ENCODE results near the gene BDNF. TPM values are rescaled to one million over a fixed set of nuclear protein-coding genes. Genes with fewer than 3 reads are reported as not detected.

Gene BDNF
- total RNA-seq, 1 experiment from 2014 or later, result 5.4 TPM

DNA sequence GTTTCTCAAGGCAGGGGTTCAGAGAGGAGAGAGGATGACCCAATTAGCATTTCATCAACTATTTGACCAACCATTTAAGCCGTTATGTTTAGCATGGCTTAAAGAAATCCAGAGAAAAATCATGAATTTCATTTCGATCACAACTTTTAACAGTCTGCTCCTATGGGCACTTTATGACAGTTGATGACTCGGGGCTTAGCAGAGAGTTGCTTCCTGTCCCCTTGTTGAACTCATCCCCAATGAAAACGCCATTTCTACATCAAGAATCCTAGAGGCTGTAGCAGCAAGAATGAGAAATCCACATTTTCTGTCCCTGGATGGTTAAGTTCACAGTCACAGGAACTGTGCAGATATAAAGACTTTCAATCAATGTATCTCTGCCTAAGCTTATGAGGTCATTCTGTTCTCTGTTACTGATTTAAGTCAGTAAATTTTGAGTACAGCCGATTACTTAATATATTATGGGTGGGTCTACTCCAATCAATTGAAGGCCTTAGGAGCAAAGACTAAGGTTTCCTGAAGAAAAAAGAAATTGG lies 81.1 kb downstream of the BDNF start:
- no peaks in the 10 kb centered on the region for H3F3A ChIP-seq (ENCODE audit: insufficient read depth, low read depth)
- CTCF ChIA-PET, result no interaction called here
- H3K79me2 ChIP-seq (ENCODE audit: low read depth), result no peaks in the 10 kb centered on the region
- 0 out of 2 replicates have a peak, but pooled peaks cover 4% of the 10 kb centered on the region for H3K27me3 ChIP-seq (ENCODE audit: insufficient read depth, low read depth)
- BruUV-seq (replicated peaks), result no TSS peak
- no peaks in the 10 kb centered on the region for H4K20me1 ChIP-seq (ENCODE audit: insufficient read depth)
- no peak overlapping the region for H3K4me3 ChIP-seq
- TF ChIP-seq CTCF (conservative IDR thresholded peaks at IDR 0.05), result no peak
- no peak for TF ChIP-seq EZH2 (IDR thresholded peaks at IDR 0.05; ENCODE audit: low read depth)
- POLR2A ChIA-PET (ENCODE audit: unreplicated experiment), result no interaction called here
- no peaks in the 10 kb centered on the region for H3K36me3 ChIP-seq (ENCODE audit: low read depth)
- no peak overlapping the region for H2AFZ ChIP-seq
- DNase-seq, result no peak
- H3K27ac ChIP-seq, result no peak overlapping the region
- no peaks in the 10 kb centered on the region for H3K9me3 ChIP-seq (ENCODE audit: insufficient read depth, low read depth)
- intact Hi-C loops (cut with micrococcal nuclease; ENCODE audit: unreplicated experiment), result no loop called here
- H3K4me2 ChIP-seq, result no peak overlapping the region
- no peaks in the 10 kb centered on the region for H3K4me1 ChIP-seq (replicated peaks; ENCODE audit: insufficient read depth)
- H3K9me2 ChIP-seq (ENCODE audit: insufficient read depth), result no peaks in the 10 kb centered on the region

DNA sequence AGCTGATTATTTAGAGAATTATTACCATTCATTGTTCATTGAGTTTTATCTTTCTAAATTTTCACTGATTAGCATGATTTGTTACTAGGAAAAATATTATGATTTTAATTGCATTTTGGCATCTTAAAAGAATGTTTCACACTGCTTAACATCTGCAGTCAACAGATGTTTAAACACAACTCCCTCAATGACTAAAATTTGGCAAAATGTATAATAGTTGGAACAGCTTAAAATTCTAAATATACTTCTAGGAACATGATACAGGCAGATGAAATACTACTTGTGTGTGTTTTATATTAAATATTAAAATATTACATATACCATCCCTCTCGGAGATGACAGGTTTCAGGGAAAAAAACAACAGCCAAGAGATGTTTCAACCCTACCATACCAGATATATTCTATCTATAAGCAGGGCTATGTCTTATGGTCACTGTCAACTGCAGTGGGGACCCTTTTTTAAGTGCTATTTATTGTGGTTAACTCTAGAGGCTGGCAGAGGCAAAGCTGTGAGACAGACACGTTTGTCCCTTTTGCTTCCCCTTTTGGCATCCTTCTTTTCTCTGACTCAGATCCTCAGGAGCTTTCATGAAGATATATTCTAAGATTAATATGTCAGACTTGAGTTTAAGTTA lies 81.9 kb downstream of the BDNF start:
- POLR2A ChIA-PET (ENCODE audit: unreplicated experiment), result no interaction called here
- H2AFZ ChIP-seq, result no peak overlapping the region

GRCh38 chr11:27616711-27617110 lies 83.5 kb downstream of the BDNF start:
- no peak overlapping the region for H3K4me3 ChIP-seq
- H4K20me1 ChIP-seq (ENCODE audit: insufficient read depth), result no peaks in the 10 kb centered on the region
- H3F3A ChIP-seq (ENCODE audit: insufficient read depth, low read depth), result no peaks in the 10 kb centered on the region
- no peak overlapping the region for H3K27ac ChIP-seq
- H3K36me3 ChIP-seq (ENCODE audit: low read depth), result no peaks in the 10 kb centered on the region
- H3K4me1 ChIP-seq (replicated peaks; ENCODE audit: insufficient read depth), result no peaks in the 10 kb centered on the region
- H3K27me3 ChIP-seq (ENCODE audit: insufficient read depth, low read depth), result no peaks in the 10 kb centered on the region
- POLR2A ChIA-PET (ENCODE audit: unreplicated experiment), result no interaction called here
- intact Hi-C loops (cut with micrococcal nuclease; ENCODE audit: unreplicated experiment), result no loop called here
- no peaks in the 10 kb centered on the region for H3K9me2 ChIP-seq (ENCODE audit: insufficient read depth)
- DNase-seq, result no peak
- H3K79me2 ChIP-seq (ENCODE audit: low read depth), result no peaks in the 10 kb centered on the region
- no peak overlapping the region for H2AFZ ChIP-seq
- H3K9me3 ChIP-seq (ENCODE audit: insufficient read depth, low read depth), result no peaks in the 10 kb centered on the region
- CTCF ChIA-PET, result no interaction called here
- TF ChIP-seq CTCF (conservative IDR thresholded peaks at IDR 0.05) (no peak), EZH2 (IDR thresholded peaks at IDR 0.05; ENCODE audit: low read depth) (no peak)
- no TSS peak for BruUV-seq (replicated peaks)
- no peak overlapping the region for H3K4me2 ChIP-seq

More for the DNA sequence above, 81.9 kb downstream of the BDNF start:
- Histone ChIP-seq H4K20me1 (ENCODE audit: insufficient read depth) (no peaks in the 10 kb centered on the region), H3K4me1 (replicated peaks; ENCODE audit: insufficient read depth) (no peaks in the 10 kb centered on the region), H3K9me3 (ENCODE audit: insufficient read depth, low read depth) (no peaks in the 10 kb centered on the region), H3F3A (ENCODE audit: insufficient read depth, low read depth) (no peaks in the 10 kb centered on the region), H3K9me2 (ENCODE audit: insufficient read depth) (no peaks in the 10 kb centered on the region), H3K27me3 (ENCODE audit: insufficient read depth, low read depth) (no peaks in the 10 kb centered on the region), H3K79me2 (ENCODE audit: low read depth) (no peaks in the 10 kb centered on the region), H3K4me3 (no peak overlapping the region), H3K27ac (no peak overlapping the region), H3K4me2 (no peak overlapping the region), H3K36me3 (ENCODE audit: low read depth) (no peaks in the 10 kb centered on the region)
- no TSS peak for BruUV-seq (replicated peaks)
- no peak for DNase-seq
- TF ChIP-seq CTCF (conservative IDR thresholded peaks at IDR 0.05) (no peak), EZH2 (IDR thresholded peaks at IDR 0.05; ENCODE audit: low read depth) (no peak)
- intact Hi-C loops (cut with micrococcal nuclease; ENCODE audit: unreplicated experiment), result no loop called here
- CTCF ChIA-PET, result no interaction called here

Data from PC-9 (cell line).